Fibroblast of pulmonary artery (primary cell): ENCODE results near the gene OGDH.
"Not testable (repeated sequence)": the region's sequence is repeated elsewhere in the genome, so short reads cannot be mapped to it uniquely, and the experiment has no call there.

ENCODE experiments used
- DNase-seq: peaks from one replicate; pipeline ENCODE4 v3.0.0-alpha.2; 2010; ENCODE audit warnings: low read depth
- H3K4me3 ChIP-seq: replicated peaks from 2 replicates; pipeline ENCODE4 v1.5.1; 2011; ENCODE audit warnings: low read depth, mild to moderate bottlenecking, control low read depth, low read length, moderate library complexity
- CTCF ChIP-seq: IDR thresholded peaks from 2 replicates; pipeline ENCODE4 v1.5.1; 2011; ENCODE audit warnings: mild to moderate bottlenecking, control low read depth, low read length, inconsistent platforms; ENCODE audit errors: missing control alignments

OGDH gene

DNA sequence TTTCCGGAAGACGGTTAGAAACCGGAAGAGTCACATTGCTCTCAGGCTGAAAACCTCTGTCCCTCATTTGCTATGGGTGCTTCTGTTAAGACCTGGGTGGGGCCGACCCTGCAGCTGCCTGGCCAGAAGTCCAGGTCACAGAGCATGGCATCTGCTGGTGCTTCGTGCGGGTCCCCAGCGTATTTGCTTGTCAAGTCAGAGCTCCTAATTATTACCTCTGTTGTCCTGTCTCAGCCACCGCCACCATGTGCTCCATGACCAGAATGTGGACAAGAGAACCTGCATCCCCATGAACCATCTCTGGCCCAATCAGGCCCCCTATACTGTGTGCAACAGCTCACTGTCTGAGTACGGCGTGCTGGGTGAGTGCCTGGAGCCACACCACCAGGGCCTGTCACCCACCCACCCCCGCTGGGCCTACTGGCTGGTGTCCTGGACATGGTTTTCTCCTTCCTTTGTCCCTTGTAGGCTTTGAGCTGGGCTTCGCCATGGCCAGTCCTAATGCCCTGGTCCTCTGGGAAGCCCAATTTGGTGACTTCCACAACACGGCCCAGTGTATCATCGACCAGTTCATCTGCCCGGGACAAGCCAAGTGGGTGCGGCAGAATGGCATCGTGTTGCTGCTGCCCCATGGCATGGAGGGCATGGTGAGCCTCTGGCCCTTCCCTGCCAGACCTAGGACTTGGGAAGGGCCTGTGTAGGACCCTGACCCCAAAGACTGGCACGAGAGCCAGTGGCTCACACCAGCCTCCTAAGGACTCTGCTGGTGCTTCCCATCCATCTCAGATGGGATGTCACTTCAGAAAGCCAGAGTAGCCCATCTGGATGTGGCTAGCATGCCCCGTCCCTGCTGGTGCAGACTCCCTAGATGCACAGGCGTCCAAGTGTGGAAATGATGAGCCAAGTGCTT lies 91.0 kb downstream of the OGDH start:
- no peak overlapping the region for H3K4me3 ChIP-seq
- TF ChIP-seq CTCF: no peak
- DNase-seq: no peak

GRCh38 chr7:44698046-44698580 lies 91.7 kb downstream of the OGDH start:
- no peak overlapping the region for H3K4me3 ChIP-seq
- no peak for DNase-seq
- no peak for TF ChIP-seq CTCF

DNA sequence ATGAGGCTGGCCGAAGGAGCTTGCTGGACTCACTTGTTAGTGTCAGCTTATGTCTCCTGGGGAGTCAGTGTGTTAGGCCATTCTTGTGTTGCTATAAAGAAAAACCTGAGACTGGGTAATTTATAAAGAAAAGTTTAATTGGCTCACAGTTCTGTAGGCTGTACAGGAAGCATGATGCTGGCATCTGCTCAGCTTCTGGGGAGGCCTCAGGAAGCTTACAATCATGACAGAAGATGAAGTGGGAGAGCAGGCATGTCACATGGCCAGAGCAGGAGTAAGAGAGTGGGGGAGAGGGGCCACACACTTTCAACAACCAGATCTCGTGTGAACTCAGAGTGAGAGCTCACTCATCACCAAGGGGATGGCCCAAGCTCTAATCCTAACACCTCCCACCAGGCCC lies 93.2 kb downstream of the OGDH start:
- DNase-seq, H3K4me3 ChIP-seq: not testable (repeated sequence)

GRCh38 chr7:44700322-44700721 lies 93.9 kb downstream of the OGDH start:
- H3K4me3 ChIP-seq: no peak overlapping the region
- DNase-seq: no peak
- TF ChIP-seq CTCF: no peak

GRCh38 chr7:44703391-44703790 lies 97.0 kb downstream of the OGDH start:
- not testable (repeated sequence) for DNase-seq, H3K4me3 ChIP-seq

- no peak for DNase-seq
- TF ChIP-seq CTCF: no peak
- no peak overlapping the region for H3K4me3 ChIP-seq
Measured at GRCh38 chr7:44703921-44704320, 97.5 kb downstream of the OGDH start.

DNA sequence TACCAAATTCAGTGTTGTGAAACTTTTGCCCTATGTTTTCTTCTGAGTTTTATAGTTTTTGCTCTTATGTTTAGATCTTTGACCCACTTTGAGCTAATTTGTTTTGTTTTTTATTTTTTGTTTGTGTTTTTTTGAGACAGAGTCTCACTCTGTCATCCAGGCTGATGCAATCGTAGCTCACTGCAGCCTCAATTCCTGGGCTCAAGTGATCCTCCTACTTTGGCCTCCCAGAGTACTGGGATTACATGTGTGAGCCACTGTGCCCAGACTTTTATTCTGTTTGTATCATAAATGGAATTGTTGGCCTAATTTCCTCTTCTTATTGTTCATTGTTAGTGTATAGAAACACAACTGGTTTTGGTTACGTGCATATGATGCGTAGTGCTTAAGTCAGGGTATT lies 99.0 kb downstream of the OGDH start:
- TF ChIP-seq CTCF: no peak
- no peak overlapping the region for H3K4me3 ChIP-seq
- no peak for DNase-seq

- DNase-seq: no peak
- no peak overlapping the region for H3K4me3 ChIP-seq
- TF ChIP-seq CTCF: no peak
Measured at GRCh38 chr7:44706788-44707557, 100.5 kb downstream of the OGDH start.
